Ishikawa (cell line): ENCODE measurements around the gene WDFY2.
A peak's percentile ranks its signal among the peaks of the same experiment; 100 is the strongest.

Experiments used
- CEBPB ChIP-seq: IDR thresholded peaks from 2 replicates; pipeline ENCODE4 v1.6.1; 2012
- CREB1 ChIP-seq: IDR thresholded peaks from 2 replicates; pipeline ENCODE4 v1.6.1; 2012; ENCODE audit warnings: low read depth
- EGR1 ChIP-seq: IDR thresholded peaks from 2 replicates; pipeline ENCODE4 v1.6.1; 2012
- EP300 ChIP-seq: IDR thresholded peaks from 2 replicates; pipeline ENCODE4 v1.6.1; 2012; ENCODE audit warnings: borderline replicate concordance
- FOXM1 ChIP-seq: IDR thresholded peaks from 2 replicates; pipeline ENCODE4 v1.6.1; 2012; ENCODE audit warnings: low read depth, borderline replicate concordance
- MAX ChIP-seq: IDR thresholded peaks from 2 replicates; pipeline ENCODE4 v1.6.1; 2012
- NFIC ChIP-seq: IDR thresholded peaks from 2 replicates; pipeline ENCODE4 v1.6.1; 2012
- RAD21 ChIP-seq: IDR thresholded peaks from 2 replicates; pipeline ENCODE4 v1.6.1; 2012; ENCODE audit warnings: low read depth
- REST ChIP-seq: IDR thresholded peaks from 2 replicates; pipeline ENCODE4 v1.6.1; 2012; ENCODE audit warnings: low read depth, mild to moderate bottlenecking
- TAF1 ChIP-seq: IDR thresholded peaks from 2 replicates; pipeline ENCODE4 v1.6.1; 2012; ENCODE audit warnings: low read depth, mild to moderate bottlenecking
- TCF12 ChIP-seq: IDR thresholded peaks from 2 replicates; pipeline ENCODE4 v1.6.1; 2012; ENCODE audit warnings: low read depth
- TEAD4 ChIP-seq: IDR thresholded peaks from 2 replicates; pipeline ENCODE4 v1.6.1; 2012
- USF1 ChIP-seq: IDR thresholded peaks from 2 replicates; pipeline ENCODE4 v1.6.1; 2012
- YY1 ChIP-seq: IDR thresholded peaks from 2 replicates; pipeline ENCODE4 v1.6.1; 2012; ENCODE audit warnings: low read depth
- ZBTB7A ChIP-seq: IDR thresholded peaks from 2 replicates; pipeline ENCODE4 v1.6.1; 2012; ENCODE audit warnings: low read depth

WDFY2 gene

GRCh38 chr13:51590231-51590970 lies 6.1 kb downstream of the WDFY2 start:
- TF ChIP-seq EP300 (no peak), FOXM1 (no peak), YY1 (no peak), CREB1 (no peak)

- no peak for TF ChIP-seq MAX
- no peak for TF ChIP-seq YY1
- TF ChIP-seq EGR1 = no peak
- TF ChIP-seq CEBPB = peak; percentile 12; the same call in 1 of the 2 replicates
- no peak for TF ChIP-seq REST
- TF ChIP-seq TCF12 = no peak
- no peak for TF ChIP-seq FOXM1
Observed at GRCh38 chr13:51590971-51591627, 6.8 kb downstream of the WDFY2 start.

- TF ChIP-seq REST (no peak), ZBTB7A (no peak), TCF12 (no peak), NFIC (no peak), EP300 (no peak), USF1 (no peak), TEAD4 (no peak), FOXM1 (no peak)
Observed at GRCh38 chr13:51594432-51594831, 10.2 kb downstream of the WDFY2 start.

- TF ChIP-seq NFIC = no peak
- TF ChIP-seq TEAD4 = no peak
- TF ChIP-seq CEBPB = no peak
- TF ChIP-seq MAX = no peak
Observed at GRCh38 chr13:51595416-51595815, 11.2 kb downstream of the WDFY2 start.

- TF ChIP-seq TEAD4 (no peak), MAX (no peak), ZBTB7A (no peak), FOXM1 (no peak), CREB1 (no peak), REST (no peak), TCF12 (no peak), EGR1 (no peak), YY1 (no peak), EP300 (no peak), NFIC (no peak), CEBPB (no peak), USF1 (no peak), RAD21 (no peak), TAF1 (no peak)
Observed at GRCh38 chr13:51596541-51596940, 12.3 kb downstream of the WDFY2 start.
